HG02798 (cell line): ENCODE results near the gene MYO18B.

Source experiments
- ATAC-seq: cut with Tn5 transposase; IDR thresholded peaks from one replicate; pipeline ENCODE4 v1.9.1; 2021; ENCODE audit warnings: mild to moderate bottlenecking; ENCODE audit not compliant: unreplicated experiment, poor library complexity

Gene MYO18B

DNA sequence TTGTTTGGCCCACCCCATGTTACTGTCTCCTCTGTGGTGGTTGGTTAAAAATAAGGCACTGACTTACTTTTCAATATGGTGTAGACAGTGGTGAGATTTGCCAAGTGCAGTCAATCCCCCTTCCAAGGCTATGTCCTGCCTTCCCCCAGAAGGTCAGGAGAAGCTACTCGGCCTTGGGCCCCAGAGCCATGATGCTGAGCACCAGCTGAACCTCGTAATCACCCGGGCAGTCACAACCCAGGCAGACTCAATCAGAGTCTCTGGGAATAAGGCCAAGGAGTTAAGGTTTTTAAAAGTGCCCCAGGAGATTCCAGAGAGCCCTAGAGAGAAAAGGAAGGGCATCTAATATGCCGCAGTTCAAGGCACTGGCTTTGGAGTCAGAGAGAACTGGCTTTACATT lies 23.8 kb downstream of the MYO18B start:
- no peak for ATAC-seq

DNA sequence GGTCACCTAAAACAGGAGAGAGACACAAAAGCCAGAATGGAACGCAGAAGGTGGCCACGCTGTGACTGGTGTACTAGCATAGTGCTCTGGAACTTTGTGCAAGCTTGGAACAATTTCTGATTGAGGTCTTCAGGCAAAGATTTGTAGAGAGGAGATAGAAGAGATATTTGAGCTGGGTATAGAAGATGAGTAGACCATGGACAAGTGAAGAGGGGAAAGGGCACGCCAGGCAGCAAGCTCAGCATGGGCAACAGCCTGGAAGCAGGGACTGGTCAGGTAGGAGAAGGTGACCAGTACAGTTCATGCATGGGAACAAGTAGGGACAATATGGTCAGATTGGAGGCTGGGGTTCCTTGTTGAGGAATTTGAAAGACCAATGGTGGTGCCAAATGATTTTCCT lies 24.4 kb downstream of the MYO18B start:
- no peak for ATAC-seq

DNA sequence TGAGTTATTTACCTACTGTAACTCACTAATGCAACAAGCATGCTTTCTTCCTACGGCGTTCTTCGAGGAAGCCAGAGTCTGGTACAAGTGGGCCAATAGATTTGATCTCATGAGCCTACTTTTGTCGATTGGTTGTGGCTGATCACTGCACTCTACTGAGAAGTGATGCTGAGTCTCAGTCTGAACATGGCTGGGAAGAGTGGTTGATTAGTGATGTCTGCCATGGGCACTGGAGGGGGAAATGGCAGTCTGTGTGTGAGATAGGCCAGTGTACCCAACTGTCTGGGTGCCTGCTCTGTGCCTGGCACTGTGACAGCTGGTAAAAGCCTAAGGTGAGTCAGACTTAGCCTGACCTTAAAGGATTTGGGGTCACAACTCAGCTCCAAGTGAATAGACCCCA lies 28.3 kb downstream of the MYO18B start:
- no peak for ATAC-seq

DNA sequence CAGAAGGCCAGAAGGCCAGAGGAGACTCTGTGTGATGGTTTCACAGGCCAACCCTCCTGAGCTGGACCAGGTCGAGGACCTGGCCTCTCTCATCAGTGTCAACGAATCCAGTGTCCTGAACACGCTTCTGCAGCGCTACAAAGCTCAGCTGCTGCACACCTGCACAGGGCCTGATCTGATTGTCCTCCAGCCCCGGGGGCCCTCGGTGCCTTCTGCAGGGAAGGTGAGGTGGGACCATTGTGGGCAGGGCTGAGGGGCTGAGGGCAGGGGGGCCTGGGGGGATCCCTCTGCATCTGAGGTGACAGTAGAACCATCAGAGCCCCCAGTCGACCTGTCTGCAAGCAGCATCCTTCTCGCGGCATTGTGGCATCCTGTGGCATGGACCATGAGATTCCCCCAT lies 30.3 kb downstream of the MYO18B start:
- ATAC-seq, result no peak

DNA sequence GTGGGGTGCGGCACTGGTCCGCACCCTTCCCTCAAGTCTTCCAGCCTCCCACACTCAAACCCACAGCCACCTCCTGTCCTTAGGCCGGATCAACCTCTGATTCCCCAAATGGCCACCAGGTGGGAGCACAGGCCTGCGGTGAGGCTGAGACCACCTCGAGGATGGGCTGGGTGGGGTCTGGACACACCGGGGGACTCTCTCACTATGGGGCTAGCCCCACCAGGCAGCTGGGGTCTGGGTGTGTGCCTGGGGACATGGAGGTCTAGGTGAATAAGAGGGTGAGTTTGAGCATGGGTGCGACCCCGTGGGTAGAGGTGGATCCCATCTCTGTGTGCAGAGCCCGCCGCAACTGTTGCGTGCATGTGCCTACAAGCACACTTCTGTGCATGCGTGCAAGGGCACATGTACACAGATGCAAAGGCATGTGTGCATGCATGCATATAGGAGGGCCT lies 32.6 kb downstream of the MYO18B start:
- no peak for ATAC-seq

DNA sequence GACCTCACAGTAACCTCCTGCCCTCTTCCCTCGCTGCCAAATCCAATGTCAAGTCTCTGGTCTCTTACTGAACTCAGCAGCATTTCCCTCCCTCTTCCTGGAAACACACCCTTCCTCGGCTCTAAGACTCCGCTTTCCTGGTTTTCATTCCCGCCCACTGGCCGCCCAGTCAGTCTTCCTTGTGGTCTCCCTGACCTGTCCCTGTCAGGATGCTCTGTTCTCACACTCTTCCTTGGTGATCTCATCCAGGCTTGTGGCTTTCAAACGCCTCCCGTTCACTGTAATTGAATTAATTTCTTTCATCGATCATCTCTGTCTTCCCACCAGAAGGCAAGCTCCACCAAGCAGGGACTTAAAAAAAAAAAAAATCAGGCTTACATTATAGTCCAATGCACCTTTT lies 33.5 kb downstream of the MYO18B start:
- no peak for ATAC-seq

DNA sequence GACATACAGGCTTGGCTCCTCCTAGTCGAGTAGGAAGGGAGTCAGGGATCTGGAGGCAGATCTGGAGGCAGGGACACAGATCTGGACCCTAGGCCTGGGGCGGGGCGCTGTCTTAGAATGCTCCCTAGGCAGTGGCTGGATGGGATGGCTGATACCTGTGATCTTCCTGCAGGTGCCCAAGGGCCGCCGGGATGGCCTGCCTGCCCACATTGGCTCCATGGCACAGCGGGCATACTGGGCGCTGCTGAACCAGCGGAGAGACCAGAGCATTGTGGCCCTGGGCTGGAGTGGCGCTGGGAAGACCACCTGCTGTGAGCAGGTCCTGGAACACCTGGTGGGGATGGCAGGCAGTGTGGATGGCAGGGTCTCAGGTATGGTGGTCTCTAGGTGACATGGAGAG lies 35.4 kb downstream of the MYO18B start:
- ATAC-seq, result no peak

DNA sequence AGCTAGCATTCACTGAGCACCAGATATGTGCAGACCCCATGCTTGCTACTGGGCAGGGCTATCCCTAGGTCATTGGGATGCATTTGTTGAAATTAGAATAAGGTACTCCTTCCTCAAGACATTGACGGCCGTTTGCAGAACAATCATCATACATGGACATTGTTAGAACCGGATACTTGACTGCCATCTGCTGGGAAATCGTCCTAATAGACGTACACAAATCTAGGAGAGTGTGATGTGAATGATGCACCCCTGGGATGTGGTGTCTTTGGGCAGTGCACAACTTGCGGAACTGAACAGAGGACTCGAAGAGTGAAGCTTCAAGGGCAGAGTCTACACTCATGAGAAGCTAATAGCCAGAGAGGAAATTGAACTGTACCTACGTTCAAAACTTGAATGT lies 35.9 kb downstream of the MYO18B start:
- no peak for ATAC-seq

DNA sequence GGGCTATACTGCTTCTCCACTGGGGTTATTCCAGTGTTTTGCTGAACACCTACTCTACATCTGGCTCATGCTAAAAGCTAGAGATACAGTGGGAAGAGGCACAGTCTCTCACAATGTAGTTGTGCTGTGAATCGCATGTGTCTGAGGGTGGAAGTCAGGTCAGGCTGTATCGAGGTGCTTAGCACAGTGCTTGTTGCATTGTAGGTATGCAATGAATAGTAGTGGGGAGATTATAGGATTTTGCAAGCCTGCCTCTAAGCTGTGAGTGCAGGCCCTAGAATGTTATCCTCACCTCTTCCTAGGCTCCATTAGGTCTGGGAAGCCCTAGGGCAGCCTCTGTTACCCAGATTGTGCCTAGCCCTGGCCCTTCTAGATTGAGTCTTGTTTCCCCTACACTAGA lies 37.4 kb downstream of the MYO18B start:
- no peak for ATAC-seq

DNA sequence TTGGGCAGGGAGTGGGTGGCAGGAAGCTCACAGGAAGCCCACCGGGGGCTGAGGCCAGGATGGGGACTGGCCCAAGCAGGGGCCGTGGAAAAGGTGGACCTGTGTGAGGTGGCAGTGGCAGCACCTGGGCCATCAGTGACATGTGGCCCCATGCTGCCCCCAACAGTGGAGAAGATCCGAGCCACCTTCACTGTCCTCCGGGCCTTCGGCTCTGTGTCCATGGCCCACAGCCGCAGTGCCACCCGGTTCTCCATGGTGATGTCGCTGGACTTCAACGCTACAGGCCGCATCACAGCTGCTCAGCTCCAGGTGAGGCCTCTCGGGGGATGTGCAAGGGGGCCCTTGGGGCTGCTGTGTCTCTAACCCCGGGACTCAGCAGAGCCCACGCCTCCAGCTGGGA lies 37.9 kb downstream of the MYO18B start:
- no peak for ATAC-seq

DNA sequence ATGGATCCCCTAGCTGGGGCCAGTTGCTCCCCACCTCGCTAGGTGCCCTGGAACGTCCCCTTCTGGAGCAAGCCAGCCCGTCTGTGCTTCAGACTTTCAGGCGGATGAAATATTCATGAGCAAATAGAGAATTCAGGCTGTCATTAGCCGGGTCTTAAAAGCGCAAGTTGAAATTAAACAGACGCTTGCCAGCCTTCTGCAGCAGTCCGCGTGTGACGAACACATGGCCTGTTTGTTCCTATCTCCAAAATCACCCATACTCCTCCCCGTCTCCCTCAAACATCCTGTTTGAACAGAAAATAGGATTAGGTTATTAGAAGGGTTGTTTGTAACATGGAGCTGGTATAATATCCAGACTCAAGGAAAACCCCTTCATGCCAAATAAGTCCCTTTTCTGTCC lies 38.7 kb downstream of the MYO18B start:
- ATAC-seq, result no peak

DNA sequence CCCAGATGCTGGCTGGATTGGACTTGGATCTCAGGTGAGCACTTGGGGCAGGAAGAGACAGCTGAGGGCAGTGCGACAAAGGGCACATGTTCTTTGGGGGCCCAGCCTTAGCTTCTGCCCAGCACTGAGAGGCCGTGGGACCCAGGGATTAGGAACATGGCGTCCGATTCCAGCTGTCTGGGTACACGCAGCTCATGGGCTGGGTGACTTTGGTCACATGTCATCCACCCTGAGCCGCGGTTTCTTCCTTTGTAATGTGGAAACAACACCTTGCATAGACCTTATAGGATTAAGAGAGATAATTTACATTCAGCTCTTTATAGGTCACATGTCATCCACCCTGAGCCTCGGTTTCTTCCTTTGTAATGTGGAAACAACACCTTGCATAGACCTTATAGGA lies 39.8 kb downstream of the MYO18B start:
- ATAC-seq, result no peak

DNA sequence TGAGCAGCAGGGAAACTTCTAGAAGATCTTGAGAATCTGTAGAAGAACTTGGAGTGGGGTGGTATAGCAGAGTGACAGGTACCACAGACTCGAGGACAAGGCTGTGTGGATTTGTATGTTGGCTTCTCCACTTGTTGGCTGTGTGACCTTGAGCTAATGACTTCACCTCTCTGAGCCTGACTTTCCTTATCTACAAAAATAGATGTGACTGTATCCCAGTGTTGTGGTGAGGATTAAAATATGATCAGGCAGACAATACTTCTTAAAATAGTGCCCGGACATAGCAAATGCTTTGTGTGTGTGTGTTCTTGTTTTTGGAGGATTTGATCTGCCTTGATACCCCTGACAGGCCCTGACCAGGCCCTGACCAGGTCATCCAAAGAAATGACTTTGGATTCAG lies 40.8 kb downstream of the MYO18B start:
- no peak for ATAC-seq

DNA sequence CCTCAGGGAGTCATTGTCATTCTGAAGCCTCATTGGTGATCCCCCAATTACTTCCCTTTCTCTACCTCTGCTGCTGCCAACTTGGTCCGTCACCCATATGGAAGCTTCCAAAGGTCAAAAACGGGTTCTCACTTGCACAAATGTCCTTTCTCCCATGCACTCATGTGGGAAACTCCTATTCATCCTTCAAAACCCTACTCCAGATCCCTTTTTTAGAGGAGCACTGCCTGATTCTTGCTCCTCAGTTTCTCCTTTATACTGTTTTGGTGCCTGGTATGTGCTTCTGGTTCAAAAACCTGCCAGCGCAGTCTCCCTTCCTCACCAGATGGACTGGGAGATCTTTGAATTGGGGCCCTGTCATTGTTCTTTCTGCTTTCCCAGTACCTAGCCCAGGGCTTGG lies 41.9 kb downstream of the MYO18B start:
- no peak for ATAC-seq

DNA sequence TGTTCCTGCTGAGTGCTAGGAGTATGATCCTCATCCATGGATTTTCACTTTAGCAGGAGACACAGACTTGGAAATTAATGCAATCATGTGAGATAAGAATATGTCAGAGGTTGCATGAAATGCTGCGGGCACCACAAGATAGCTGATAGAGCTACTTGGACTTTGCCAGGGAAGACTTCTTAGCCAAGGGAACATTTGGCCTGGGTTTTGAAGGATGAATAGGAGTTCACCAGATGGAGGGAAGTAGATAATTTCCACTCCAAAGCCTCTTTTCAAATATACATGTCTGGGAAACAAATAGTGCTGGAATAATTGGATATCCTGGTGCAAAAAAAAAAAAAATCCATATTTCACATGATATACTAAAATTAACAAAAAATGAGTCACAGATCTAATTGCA lies 44.2 kb downstream of the MYO18B start:
- no peak for ATAC-seq

DNA sequence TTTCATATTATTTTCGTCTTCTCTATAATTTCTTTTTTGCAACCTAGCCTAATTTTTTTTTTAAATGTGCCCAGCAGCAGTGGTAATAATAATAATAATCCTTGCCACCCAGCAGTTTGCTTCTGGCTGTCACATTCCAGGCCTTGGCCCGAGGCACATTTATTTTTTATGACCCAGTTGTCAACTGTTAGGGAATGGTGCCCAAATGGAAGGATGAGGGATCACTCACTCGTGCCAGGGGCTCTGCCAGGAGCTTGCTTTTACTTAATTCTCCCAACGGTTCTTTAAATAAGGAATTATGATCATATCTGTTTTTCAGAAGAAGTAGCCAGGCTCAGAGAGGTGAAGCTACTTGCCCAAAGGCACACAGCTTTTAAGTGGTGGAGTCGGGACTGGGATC lies 49.6 kb downstream of the MYO18B start:
- ATAC-seq, result no peak

DNA sequence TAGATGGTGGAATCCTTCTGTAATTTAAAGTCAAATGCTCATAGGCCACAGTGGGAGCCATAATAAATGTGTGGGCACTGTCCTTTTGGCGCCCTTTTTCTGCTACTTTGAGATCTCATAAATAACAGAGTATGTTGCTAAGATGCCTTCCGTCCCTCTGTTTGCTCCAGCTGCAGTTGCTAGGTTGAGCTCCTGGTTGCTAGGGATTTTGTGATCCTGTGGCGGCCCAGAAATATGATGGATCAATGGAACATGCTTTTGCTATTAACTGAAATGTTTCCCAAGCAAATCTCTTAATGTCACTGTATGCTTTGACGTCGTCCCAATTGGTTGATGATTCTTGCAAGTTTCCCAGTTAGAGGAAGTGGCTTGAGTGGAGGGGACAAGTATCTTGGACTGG lies 53.5 kb downstream of the MYO18B start:
- ATAC-seq, result no peak

DNA sequence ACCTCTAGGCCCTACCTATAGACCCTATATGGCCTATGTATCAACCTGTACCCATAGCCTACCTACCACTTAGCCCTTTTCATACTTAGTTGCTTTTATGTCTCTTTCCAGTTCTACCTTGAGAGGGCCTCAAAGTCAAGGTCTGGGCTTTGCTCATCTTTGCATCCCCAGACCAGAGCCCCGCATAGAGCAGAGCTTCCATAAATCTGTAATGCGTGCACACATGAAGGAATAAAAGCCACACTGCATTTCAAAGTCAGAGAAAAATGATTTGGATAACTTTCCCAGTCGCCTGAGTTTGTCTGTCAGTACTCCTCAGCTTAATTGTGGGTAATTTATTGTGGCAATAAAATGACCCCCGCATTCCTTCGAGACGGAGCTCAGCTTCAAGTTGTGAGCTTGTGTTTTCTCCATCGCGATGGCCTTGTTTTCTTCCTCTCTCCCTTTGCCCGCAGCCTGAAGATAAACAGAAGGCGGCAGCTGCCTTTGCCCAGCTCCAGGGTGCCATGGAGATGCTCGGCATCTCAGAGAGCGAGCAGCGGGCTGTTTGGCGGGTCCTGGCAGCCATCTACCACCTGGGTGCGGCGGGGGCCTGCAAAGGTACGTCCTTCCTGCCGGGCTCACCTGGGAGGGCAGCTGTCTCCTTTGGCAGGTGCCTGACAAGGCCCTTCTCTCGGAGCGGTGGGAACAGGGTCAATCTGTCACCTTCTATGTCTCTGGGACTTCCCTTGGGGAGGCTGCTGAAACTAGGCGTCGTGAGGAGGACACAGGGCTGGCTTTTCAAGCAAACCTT lies 55.7 kb downstream of the MYO18B start:
- ATAC-seq, result no peak

DNA sequence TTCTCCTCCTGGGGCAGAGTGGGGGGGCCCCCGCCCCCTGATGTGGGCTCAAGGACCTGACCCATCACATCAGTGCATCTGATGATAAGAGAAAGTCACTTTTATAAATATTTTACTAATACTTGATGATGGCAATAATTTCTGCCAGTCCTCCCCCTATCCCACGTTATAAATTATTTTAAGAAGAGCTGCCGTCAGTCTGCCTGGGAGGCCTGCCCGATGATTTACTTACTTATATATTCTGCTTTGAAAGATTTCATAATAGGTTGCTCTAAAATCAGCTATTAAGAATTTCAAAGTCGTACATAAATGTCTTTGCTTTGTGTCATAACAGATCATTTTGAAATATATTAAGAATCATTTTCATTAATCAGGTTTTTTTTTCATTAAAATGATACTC lies 58.8 kb downstream of the MYO18B start:
- no peak for ATAC-seq

DNA sequence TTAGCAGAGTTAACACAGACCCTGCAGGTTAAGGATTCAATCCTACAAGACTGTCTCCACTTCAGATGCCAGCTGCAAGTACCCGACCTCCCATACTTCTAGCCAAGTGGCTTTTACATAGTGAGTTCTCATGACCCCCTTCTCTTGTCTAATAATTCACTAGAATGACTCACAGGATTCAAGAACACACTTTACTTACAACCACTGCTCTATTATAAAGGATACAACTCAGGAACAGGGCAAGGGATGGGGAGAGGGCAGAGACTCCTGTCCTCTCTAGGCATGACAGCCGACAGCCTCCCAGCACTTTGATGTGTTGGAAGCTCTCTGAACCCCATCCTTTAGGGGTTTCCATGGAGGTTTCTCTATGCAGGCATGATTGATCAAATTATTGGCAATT lies 60.0 kb downstream of the MYO18B start:
- no peak for ATAC-seq

DNA sequence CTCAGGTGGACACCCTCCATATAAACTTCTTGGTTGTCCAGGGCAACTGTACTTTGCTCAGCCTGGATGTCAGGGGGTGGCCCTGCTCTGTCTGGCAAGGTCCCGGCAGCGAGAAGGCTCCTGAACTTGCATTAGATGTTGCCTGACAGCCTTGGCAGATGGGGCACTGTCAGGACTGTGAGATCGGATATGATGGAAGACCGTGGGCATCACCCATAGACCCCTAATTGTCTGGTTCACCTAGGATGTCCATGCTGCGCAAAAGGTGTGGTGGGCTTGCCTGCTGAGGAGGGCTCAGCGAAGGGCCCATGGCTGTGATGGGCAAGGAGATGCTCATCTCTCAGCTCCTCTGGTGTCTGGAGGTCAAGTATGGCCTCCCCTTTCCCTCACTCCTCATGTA lies 62.7 kb downstream of the MYO18B start:
- no peak for ATAC-seq

DNA sequence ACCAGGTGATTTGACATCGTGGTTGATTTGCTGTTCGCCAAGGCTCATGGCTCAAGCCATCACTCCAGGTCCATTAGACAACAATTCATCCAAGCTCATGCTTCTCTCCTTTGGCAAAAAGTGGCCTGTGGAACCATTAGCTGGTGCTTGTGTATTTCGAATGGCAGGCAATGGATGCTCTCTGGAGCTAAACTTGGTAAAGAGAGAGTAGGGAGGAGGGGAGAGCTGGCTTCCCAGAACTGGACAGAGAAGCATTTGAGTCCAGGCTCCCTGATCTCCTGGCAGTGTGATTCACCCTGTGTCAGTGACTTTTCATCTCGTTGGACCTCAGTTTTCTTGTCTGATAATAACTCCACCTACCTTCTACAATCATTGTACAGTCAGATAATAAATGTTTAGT lies 64.6 kb downstream of the MYO18B start:
- no peak for ATAC-seq

DNA sequence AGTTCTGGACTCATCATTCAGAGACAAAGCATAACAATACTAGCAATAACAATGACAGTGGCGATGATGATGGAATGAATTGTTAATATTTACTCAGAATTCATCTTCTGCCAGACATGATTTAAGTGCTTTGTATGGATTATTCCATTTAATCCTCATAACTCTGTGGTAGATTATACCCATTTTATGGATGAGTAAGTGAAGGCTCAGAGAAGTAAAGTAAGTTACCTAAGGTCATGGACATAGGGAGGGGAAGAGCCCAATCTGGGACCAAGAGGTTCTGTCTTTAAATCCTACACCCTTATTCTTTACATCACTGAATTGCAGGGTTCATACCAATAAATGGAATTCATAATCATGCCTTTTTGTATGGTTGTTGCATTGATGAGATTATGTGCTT lies 72.7 kb downstream of the MYO18B start:
- no peak for ATAC-seq
